IMR-90 (cell line): ENCODE data around the gene UBE2E2. TPM values are rescaled to one million over a fixed set of nuclear protein-coding genes. Genes with fewer than 3 reads are reported as not detected.

ENCODE experiments used
- ATAC-seq: fragments of 200-7000 bp; cut with Tn5 transposase; 2 replicates; pipeline ENCODE4 v1.9.1; 2020; ENCODE audit warnings: low read depth, mild to moderate bottlenecking, moderate library complexity
- BruUV-seq: library from RNA; stranded (reverse); fragments of 400-500 nt; replicated peaks from 2 replicates; lab custom pipeline; 2021; lab: Mats Ljungman, UMichigan
- CTCF ChIA-PET: fragments of 300-600 bp; formaldehyde crosslinking; extraction: SDS; loops from one replicate; lab custom pipeline; 2021; ENCODE audit warnings: antibody characterized with exemption; lab: Yijun Ruan, JAX
- POLR2A ChIA-PET: fragments of 300-600 bp; sonication (Branson Sonifier 250); formaldehyde crosslinking; loops from one replicate; lab custom pipeline; 2022; ENCODE audit warnings: antibody characterized with exemption; ENCODE audit not compliant: unreplicated experiment; lab: Charles Lee
- DNase-seq: peaks from one replicate; pipeline ENCODE4 v3.0.0; 2013
- H2AFZ ChIP-seq: replicated peaks from 2 replicates; pipeline ENCODE3; 2013; ENCODE audit warnings: low read length, mild to moderate bottlenecking; ENCODE audit not compliant: poor library complexity
- H2AK5ac ChIP-seq: 2 replicates; pipeline ENCODE4 v1.6.1; 2013; ENCODE audit warnings: low read depth, low read length, inconsistent platforms
- H2AK9ac ChIP-seq: replicated peaks from 2 replicates; pipeline ENCODE3; 2013; ENCODE audit warnings: mild to moderate bottlenecking, low read depth, low read length, moderate library complexity; ENCODE audit not compliant: poor library complexity
- H2BK120ac ChIP-seq: 2 replicates; pipeline ENCODE4 v1.6.1; 2013; ENCODE audit warnings: low read depth, low read length, inconsistent platforms
- H2BK15ac ChIP-seq: 3 replicates; pipeline ENCODE4 v1.6.1; 2013; ENCODE audit warnings: low read depth, low read length, inconsistent platforms
- H2BK20ac ChIP-seq: 2 replicates; pipeline ENCODE4 v1.6.1; 2013; ENCODE audit warnings: low read depth, mild to moderate bottlenecking, inconsistent platforms, low read length, moderate library complexity
- H2BK5ac ChIP-seq: 2 replicates; pipeline ENCODE4 v1.6.1; 2013; ENCODE audit warnings: mild to moderate bottlenecking, low read depth, low read length, inconsistent platforms; ENCODE audit not compliant: poor library complexity, severe bottlenecking
- H3K14ac ChIP-seq: replicated peaks from 2 replicates; pipeline ENCODE4 v1.6.1; 2013; ENCODE audit warnings: low read depth, low read length, inconsistent platforms
- H3K18ac ChIP-seq: 2 replicates; pipeline ENCODE4 v1.6.1; 2013; ENCODE audit warnings: low read depth, low read length, control low read depth
- H3K23ac ChIP-seq: 2 replicates; pipeline ENCODE4 v1.6.1; 2013; ENCODE audit warnings: low read depth, low read length, inconsistent platforms
- H3K27ac ChIP-seq: 2 replicates; pipeline ENCODE4 v1.5.1; 2013; ENCODE audit warnings: mild to moderate bottlenecking, control low read depth, low read length; ENCODE audit not compliant: insufficient read depth
- H3K27me3 ChIP-seq: 2 replicates; pipeline ENCODE4 v1.6.1; 2013; ENCODE audit warnings: low read length; ENCODE audit not compliant: control insufficient read depth, insufficient read depth
- H3K36me3 ChIP-seq: 2 replicates; pipeline ENCODE4 v1.6.1; 2013; ENCODE audit warnings: low read length, mixed read lengths; ENCODE audit not compliant: control insufficient read depth, insufficient read depth
- H3K4ac ChIP-seq: 2 replicates; pipeline ENCODE4 v1.6.1; 2013; ENCODE audit warnings: low read depth, low read length, inconsistent platforms
- H3K4me1 ChIP-seq: 2 replicates; pipeline ENCODE4 v1.6.1; 2013; ENCODE audit warnings: low read length, mixed read lengths; ENCODE audit not compliant: control insufficient read depth, insufficient read depth
- H3K4me2 ChIP-seq: 2 replicates; pipeline ENCODE4 v1.6.1; 2013; ENCODE audit warnings: low read depth, mild to moderate bottlenecking, control low read depth, low read length, moderate library complexity
- H3K4me3 ChIP-seq: 2 replicates; pipeline ENCODE4 v1.5.1; 2013; ENCODE audit warnings: low read depth, mild to moderate bottlenecking, control low read depth, low read length, moderate library complexity; ENCODE audit not compliant: insufficient read depth
- H3K56ac ChIP-seq: 2 replicates; pipeline ENCODE4 v1.6.1; 2013; ENCODE audit warnings: low read length, inconsistent platforms; ENCODE audit not compliant: insufficient read depth; ENCODE audit errors: extremely low read depth
- H3K79me1 ChIP-seq, 2 experiments: 2 replicates each; pipeline ENCODE4 v1.6.1; 2013; ENCODE audit warnings: low read length in 2 of 2, inconsistent platforms in 1 of 2, low read depth in 1 of 2
- H3K9ac ChIP-seq: 2 replicates; pipeline ENCODE4 v1.6.1; 2013; ENCODE audit warnings: low read depth, low read length, control low read depth
- H3K9me1 ChIP-seq: 2 replicates; pipeline ENCODE4 v1.6.1; 2013; ENCODE audit warnings: low read length, inconsistent platforms; ENCODE audit not compliant: insufficient read depth
- H3K9me3 ChIP-seq: 2 replicates; pipeline ENCODE4 v1.6.1; 2013; ENCODE audit warnings: low read length; ENCODE audit not compliant: control insufficient read depth, insufficient read depth
- H4K20me1 ChIP-seq: 2 replicates; pipeline ENCODE4 v1.6.1; 2013; ENCODE audit warnings: low read length, inconsistent platforms; ENCODE audit not compliant: insufficient read depth
- H4K5ac ChIP-seq: 2 replicates; pipeline ENCODE4 v1.6.1; 2013; ENCODE audit warnings: mild to moderate bottlenecking, low read depth, low read length, control low read depth
- H4K8ac ChIP-seq, 2 experiments: 2 replicates each; pipeline ENCODE4 v1.6.1; 2013; ENCODE audit warnings: low read depth in 2 of 2, low read length in 2 of 2, control low read depth in 1 of 2, inconsistent platforms in 1 of 2
- H4K91ac ChIP-seq: 2 replicates; pipeline ENCODE4 v1.6.1; 2013; ENCODE audit warnings: low read depth, low read length, inconsistent platforms; ENCODE audit not compliant: insufficient read depth
- BHLHE40 ChIP-seq: fragments of 150-350 bp; IDR thresholded peaks from 2 replicates; pipeline ENCODE4 v1.6.1; 2016; ENCODE audit warnings: mild to moderate bottlenecking, low read depth, low read length
- CHD1 ChIP-seq: IDR thresholded peaks from 2 replicates; pipeline ENCODE4 v1.6.1; 2012; ENCODE audit warnings: low read depth, low read length, improper control_type of control experiment
- FOS ChIP-seq: fragments of 150-350 bp; IDR thresholded peaks from 2 replicates; pipeline ENCODE4 v1.6.1; 2016; ENCODE audit warnings: low read depth, low read length
- MXI1 ChIP-seq: IDR thresholded peaks from 2 replicates; pipeline ENCODE4 v1.6.1; 2012; ENCODE audit warnings: low read depth, mild to moderate bottlenecking, low read length, moderate library complexity, borderline replicate concordance
- SMC3 ChIP-seq: fragments of 150-350 bp; IDR thresholded peaks from 2 replicates; pipeline ENCODE4 v1.6.1; 2016; ENCODE audit warnings: low read depth, mild to moderate bottlenecking, antibody characterized with exemption, low read length, moderate library complexity
- WGBS, 2 experiments: methylation state at CpG; one replicate each; pipeline versions ENCODE4 v1.1.5 to v1.1.7; 2013; ENCODE audit warnings: missing lambda C conversion rate in 2 of 2; ENCODE audit not compliant: insufficient read length in 1 of 2; ENCODE audit errors: extremely low coverage in 2 of 2; 5-methylcytosine and 5-hydroxymethylcytosine counted together
- dilution Hi-C: fragments of 300-500 bp; cut with HindIII; formaldehyde crosslinking; loops from one replicate; pipeline ENCODE4 v1.14.3; 2018; ENCODE audit warnings: low sequenced_read_pairs; ENCODE audit not compliant: unreplicated experiment
- in situ Hi-C: fragments of 300-500 bp; cut with MboI; formaldehyde crosslinking; loops from 3 replicates; pipeline ENCODE4 v1.14.3; 2019; ENCODE audit warnings: low sequenced_read_pairs, inconsistent platforms, mixed read lengths
- intact Hi-C: fragments of 100-400 bp; cut with micrococcal nuclease; formaldehyde crosslinking; loops from 2 replicates; pipeline ENCODE4 v1.10.0; 2022
- polyA plus RNA-seq, 3 experiments: library from polyadenylated mRNA; depleted of rRNA; stranded (reverse); fragments of >200 nt; gene quantifications; 2 replicates each; pipeline ENCODE4 v1.2.3, GENCODE V29; 2012; ENCODE audit warnings: low replicate concordance in 1 of 3
- total RNA-seq: library from RNA; depleted of rRNA; stranded (reverse); fragments of >200 nt; gene quantifications from 2 replicates; pipeline ENCODE4 v1.2.3, GENCODE V29; 2012
- TF ChIP-seq, protein P1 (sequence below): fragments of 150-350 bp; IDR thresholded peaks from 2 replicates; pipeline ENCODE4 v1.6.1; 2017; ENCODE audit warnings: mild to moderate bottlenecking, antibody characterized with exemption, low read length, low read depth

The UBE2E2 gene
- total and polyA plus RNA-seq, 2 of the 4 experiments (the other 2 are of a cell fraction), result 18.6 to 32.7 TPM

- Histone ChIP-seq H4K20me1 (no peaks in the 10 kb centered on the region), H3K4me3 (no peak overlapping the region), H3K9ac (no peak overlapping the region), H3K18ac (no peak overlapping the region), H3K4me1 (no peaks in the 10 kb centered on the region), H2AFZ (no peak overlapping the region), H3K9me3 (peaks cover 10% of the 10 kb centered on the region), H3K56ac (no peak overlapping the region), H3K79me1 (no peaks in the 10 kb centered on the region), H3K36me3 (no peaks in the 10 kb centered on the region; the same call in 1 of the 2 replicates), H4K8ac (no peak overlapping the region), H2AK5ac (no peak overlapping the region; the same call in 1 of the 2 replicates), H3K27ac (no peak overlapping the region), H2AK9ac (no peak overlapping the region), H4K91ac (no peak overlapping the region), H2BK120ac (no peak overlapping the region), H3K27me3 (no peaks in the 10 kb centered on the region), H2BK15ac (no peak overlapping the region), H2BK20ac (no peak overlapping the region), H3K9me1 (no peaks in the 10 kb centered on the region), H4K5ac (no peak overlapping the region), H3K23ac (no peak overlapping the region), H3K4ac (no peak overlapping the region), H3K4me2 (no peak overlapping the region), H2BK5ac (no peak overlapping the region), H3K14ac (no peak overlapping the region)
- no TSS peak for BruUV-seq
- ATAC-seq, result no peak
- dilution Hi-C loops, result no loop called here
- in situ Hi-C loops, result no loop called here
- ChIA-PET POLR2A (no interaction called here), CTCF (no interaction called here)
- TF ChIP-seq, protein P1, sequence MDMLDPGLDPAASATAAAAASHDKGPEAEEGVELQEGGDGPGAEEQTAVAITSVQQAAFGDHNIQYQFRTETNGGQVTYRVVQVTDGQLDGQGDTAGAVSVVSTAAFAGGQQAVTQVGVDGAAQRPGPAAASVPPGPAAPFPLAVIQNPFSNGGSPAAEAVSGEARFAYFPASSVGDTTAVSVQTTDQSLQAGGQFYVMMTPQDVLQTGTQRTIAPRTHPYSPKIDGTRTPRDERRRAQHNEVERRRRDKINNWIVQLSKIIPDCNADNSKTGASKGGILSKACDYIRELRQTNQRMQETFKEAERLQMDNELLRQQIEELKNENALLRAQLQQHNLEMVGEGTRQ, result no peak
- no peak for TF ChIP-seq MXI1
- no peak for TF ChIP-seq FOS
- TF ChIP-seq CHD1, result no peak
- no peak for TF ChIP-seq SMC3
- TF ChIP-seq BHLHE40, result no peak
- no peak for DNase-seq
- intact Hi-C loops, result no loop called here
- WGBS, 2 experiments, result 85% methylated on average over 5 of the region's 12 CpGs; no CpG with 5 or more reads in 1 of the 2 experiments
These were observed 416.8 kb downstream of the UBE2E2 start for GRCh38 chr3:23619705-23620637.
